OCI-LY7 (cell line): ENCODE measurements around the gene COLEC12.

Experiments used
- EZH2phosphoT487 ChIP-seq: fragments of 200-600 bp; sonication (generic); IDR thresholded peaks from 2 replicates; pipeline ENCODE4 v1.6.1; 2018; ENCODE audit warnings: low read depth, borderline replicate concordance, mild to moderate bottlenecking, mixed run types, antibody characterized with exemption, low read length, moderate library complexity, mixed read lengths
- TF ChIP-seq, protein P1 (sequence below): fragments of 200-600 bp; sonication (generic); conservative IDR thresholded peaks from 2 replicates; pipeline ENCODE4 v1.5.1; 2014; ENCODE audit warnings: mild to moderate bottlenecking, antibody characterized with exemption, low read length, moderate library complexity, mixed read lengths

DNA sequence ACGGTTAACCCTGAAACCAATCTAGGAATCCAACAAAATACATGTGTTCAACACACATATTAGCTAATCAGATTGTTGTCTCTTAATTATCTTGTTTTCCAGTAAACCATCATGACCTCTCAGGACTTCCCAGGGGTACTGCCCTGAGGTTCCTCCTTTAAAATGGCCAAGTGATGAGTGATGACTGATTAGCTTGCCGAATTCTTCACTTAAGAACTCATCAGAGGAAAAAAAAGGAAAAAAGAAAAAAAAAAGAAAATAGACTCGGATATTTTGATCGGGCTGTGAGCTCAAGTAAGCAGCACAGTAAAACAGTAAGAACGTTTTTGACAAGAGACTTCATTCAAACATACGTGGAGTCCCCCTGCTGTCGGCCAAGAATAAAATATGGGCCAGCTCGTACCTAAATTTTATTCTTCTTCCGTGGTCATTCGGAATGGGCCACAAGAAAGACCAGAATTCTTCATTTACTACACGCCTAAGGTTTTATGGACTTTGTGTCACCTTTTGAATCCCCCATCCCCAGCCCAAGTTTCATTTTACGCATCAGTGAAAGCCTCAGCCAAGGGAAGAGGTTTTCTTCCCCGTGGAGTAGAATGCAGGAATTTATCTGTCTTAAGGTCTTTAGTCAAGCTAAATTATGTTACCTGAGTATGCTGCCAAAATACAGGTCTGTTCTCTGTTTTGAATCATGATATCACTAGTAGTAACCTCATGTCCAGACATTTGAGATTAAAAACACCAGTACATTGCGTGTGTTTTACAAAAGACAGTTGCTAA lies 40.5 kb downstream of the COLEC12 start:
- TF ChIP-seq, protein P1, sequence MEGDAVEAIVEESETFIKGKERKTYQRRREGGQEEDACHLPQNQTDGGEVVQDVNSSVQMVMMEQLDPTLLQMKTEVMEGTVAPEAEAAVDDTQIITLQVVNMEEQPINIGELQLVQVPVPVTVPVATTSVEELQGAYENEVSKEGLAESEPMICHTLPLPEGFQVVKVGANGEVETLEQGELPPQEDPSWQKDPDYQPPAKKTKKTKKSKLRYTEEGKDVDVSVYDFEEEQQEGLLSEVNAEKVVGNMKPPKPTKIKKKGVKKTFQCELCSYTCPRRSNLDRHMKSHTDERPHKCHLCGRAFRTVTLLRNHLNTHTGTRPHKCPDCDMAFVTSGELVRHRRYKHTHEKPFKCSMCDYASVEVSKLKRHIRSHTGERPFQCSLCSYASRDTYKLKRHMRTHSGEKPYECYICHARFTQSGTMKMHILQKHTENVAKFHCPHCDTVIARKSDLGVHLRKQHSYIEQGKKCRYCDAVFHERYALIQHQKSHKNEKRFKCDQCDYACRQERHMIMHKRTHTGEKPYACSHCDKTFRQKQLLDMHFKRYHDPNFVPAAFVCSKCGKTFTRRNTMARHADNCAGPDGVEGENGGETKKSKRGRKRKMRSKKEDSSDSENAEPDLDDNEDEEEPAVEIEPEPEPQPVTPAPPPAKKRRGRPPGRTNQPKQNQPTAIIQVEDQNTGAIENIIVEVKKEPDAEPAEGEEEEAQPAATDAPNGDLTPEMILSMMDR: no peak
- TF ChIP-seq EZH2phosphoT487: no peak
